ENCODE measurements around the gene SLC2A6.

- TF ChIP-seq CTCF (IDR thresholded peaks at IDR 0.05; ENCODE audit: insufficient read depth, low read length) = no peak
- TF ChIP-seq GABPA (IDR thresholded peaks at IDR 0.05; ENCODE audit: low read depth) = no peak
- no peak for TF ChIP-seq POLR2AphosphoS5 (IDR thresholded peaks at IDR 0.05; ENCODE audit: low read depth)
Observed at GRCh38 chr9:133515240-133515610, 36.3 kb upstream of the SLC2A6 start.

All from HL-60 (cell line).